ENCODE measurements around the gene SNRNP70.
"Not testable (repeated sequence)": the region's sequence is repeated elsewhere in the genome, so short reads cannot be mapped to it uniquely, and the experiment has no call there.

The SNRNP70 gene

DNA sequence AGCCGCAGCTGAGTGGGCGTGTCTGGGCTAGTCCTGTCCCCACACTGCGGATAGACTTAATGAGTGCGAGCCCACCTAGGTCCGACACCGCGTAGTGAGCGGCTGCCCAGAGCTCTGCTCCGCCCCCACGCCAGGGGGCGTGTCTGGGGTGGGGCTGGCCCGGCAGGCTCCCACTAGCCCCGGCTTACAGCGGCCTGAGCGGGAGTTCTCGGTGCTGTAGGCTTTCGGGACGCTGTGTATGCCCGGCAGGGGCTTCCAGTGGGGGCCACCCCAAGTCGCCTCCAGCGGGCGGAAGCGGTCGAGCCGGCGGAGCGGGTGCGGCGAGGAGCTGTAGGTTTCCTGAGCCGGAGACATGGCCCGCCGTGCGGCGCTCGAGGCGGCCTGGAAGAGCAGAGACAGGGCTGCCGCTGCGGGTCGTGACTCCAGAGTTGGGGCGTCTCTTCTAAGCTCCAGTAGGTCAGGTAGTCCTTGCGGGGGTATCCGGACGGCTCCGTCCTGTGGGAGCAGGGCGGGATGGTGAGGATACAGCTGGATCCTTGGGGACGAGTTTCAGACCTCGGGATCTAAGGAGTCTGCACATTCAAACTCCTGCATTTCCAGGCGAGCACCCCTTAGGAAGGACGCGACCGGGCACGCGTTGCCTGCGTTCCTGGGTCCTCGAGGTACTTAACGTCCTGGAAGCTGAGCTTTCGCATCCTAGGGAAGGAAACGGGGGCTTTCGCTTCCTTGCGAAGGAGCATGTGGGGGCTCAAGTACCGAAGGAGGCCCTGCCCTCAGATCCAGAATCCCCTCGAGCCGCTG, 28.9 kb upstream of the SNRNP70 start:
- DNase-seq (ENCODE audit: low read depth, low spot score), result no peak
- H3K9me3 ChIP-seq (ENCODE audit: low read depth, low read length), result no peaks in the 10 kb centered on the region
- no peaks in the 10 kb centered on the region for H3K36me3 ChIP-seq (ENCODE audit: insufficient read depth, low read length)
- H3K4me3 ChIP-seq, result peak overlapping the region; percentile 85
- H3K9ac ChIP-seq (ENCODE audit: insufficient read length), result peak overlapping the region; percentile 75
- no peak overlapping the region for H3K27ac ChIP-seq
- TF ChIP-seq FOXP2 (optimal IDR thresholded peaks at IDR 0.05; ENCODE audit: control extremely low read depth, extremely low read length, insufficient read depth) (no peak), POLR2AphosphoS5 (IDR thresholded peaks at IDR 0.05; ENCODE audit: borderline replicate concordance, low read depth, low read length) (peak; percentile 21; the same call in 1 of the 2 replicates), EZH2 (IDR thresholded peaks at IDR 0.05) (no peak)

DNA sequence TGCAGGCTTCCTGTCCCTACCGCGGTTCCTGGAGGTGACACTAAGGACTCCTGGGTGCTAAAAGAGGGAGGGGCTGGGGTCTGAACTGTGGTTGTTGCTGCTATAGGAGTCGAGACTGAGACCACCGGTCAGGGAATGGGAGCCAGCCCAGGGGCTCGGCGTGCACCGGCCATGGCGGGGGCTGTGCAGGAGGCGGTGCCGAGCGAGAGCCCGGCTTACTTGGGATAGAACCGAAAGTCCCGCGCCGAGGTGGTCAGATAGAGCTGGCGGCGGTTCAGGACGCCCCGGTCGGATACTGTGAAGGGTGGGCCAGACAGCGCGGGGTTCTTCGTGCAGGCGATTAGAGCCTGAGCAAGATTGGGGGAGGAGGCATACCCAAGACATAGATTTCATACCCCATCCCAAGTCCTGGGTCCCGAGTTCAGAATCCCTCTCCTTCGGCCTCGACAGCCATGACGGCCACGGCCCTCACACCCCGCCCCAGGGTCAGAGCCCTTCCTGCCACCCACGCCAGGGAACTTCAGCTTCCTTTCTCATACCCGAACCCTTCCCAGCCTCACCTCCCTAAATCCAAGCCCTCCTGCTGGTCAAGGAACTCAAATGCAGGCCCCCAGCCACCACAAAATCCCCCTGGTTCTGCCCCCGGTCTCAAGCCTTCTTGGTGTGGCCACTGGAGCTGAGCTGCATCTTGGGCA, 28.2 kb upstream of the SNRNP70 start:
- peak overlapping the region; percentile 85 for H3K4me3 ChIP-seq
- not testable (repeated sequence) for H3K36me3 ChIP-seq (ENCODE audit: insufficient read depth, low read length); H3K9ac ChIP-seq (ENCODE audit: insufficient read length); H3K9me3 ChIP-seq (ENCODE audit: low read depth, low read length); H3K27ac ChIP-seq; DNase-seq (ENCODE audit: low read depth, low spot score)

DNA sequence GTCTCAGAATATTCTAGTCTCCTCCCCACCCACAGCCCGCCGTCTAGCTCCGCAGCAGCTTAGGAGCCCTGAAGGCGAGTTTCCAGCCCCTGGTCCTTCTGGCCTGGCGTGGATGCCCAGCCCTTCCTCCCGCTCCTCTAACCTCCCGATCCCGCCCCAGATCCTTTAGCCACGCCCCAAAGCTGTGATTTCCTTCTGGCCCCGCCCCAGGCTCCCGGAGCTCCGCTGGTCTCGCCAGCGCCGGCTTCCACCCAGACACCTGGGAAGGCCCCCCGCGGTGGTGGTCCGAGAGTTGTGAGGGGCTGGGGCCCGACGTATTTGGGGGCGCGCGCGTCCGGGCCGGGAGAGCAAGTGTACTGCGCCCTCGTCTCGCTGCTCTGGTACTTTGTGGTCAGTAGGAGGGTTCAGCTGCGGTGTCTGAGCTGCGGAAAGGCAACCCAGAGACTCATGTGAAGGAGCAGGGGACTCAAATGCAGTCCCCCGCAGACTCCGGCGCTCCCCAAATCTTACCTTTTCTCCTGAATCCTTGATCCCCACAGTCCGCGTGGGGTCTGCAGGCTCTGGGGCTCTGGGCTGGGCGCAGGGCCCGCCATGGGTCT, 27.5 kb upstream of the SNRNP70 start, which contains the start of gene CGB7:
CGB7 (minus strand) TSS at position 114 of the 599 bp plus-strand sequence. CDS start 2,374 bp downstream, outside the sequence.
- no peak for TF ChIP-seq EZH2 (IDR thresholded peaks at IDR 0.05)
- H3K36me3 ChIP-seq (ENCODE audit: insufficient read depth, low read length), result no peaks in the 10 kb centered on the region
- no peak within 1 kb of the TSS for H3K27ac ChIP-seq
- H3K9ac ChIP-seq (ENCODE audit: insufficient read length), result no peak within 1 kb of the TSS
- H3K9me3 ChIP-seq (ENCODE audit: low read depth, low read length), result no peaks in the 10 kb centered on the region
- no peak for DNase-seq (ENCODE audit: low read depth, low spot score)
- H3K4me3 ChIP-seq, result peak within 1 kb of the TSS; percentile 85

DNA sequence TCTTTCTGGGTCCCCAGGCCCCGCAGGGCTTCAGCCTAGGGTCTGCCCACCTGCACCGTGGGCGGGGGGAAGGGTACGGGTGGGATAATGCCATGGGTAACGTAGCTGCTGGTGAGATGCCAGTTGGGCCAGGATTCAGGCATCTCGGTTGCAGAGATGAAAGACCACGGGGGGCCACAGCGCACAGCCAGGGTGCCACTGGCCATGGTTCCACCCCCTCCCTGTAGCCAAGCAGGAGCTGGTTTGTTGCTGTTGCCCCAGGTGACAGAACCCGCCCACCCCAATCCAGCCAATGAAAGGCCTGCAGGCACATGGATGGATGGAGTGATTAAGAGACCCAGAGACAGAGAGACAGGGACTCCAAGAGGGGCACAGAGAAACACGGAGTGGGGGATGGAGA, 26.7 kb upstream of the SNRNP70 start:
- DNase-seq (ENCODE audit: low read depth, low spot score), result no peak
- Histone ChIP-seq H3K4me3 (no peak overlapping the region), H3K9me3 (ENCODE audit: low read depth, low read length) (no peaks in the 10 kb centered on the region), H3K27ac (no peak overlapping the region), H3K36me3 (ENCODE audit: insufficient read depth, low read length) (no peaks in the 10 kb centered on the region), H3K9ac (ENCODE audit: insufficient read length) (no peak overlapping the region)
- TF ChIP-seq POLR2AphosphoS5 (IDR thresholded peaks at IDR 0.05; ENCODE audit: borderline replicate concordance, low read depth, low read length) (no peak), EZH2 (IDR thresholded peaks at IDR 0.05) (no peak), FOXP2 (optimal IDR thresholded peaks at IDR 0.05; ENCODE audit: control extremely low read depth, extremely low read length, insufficient read depth) (no peak)

DNA sequence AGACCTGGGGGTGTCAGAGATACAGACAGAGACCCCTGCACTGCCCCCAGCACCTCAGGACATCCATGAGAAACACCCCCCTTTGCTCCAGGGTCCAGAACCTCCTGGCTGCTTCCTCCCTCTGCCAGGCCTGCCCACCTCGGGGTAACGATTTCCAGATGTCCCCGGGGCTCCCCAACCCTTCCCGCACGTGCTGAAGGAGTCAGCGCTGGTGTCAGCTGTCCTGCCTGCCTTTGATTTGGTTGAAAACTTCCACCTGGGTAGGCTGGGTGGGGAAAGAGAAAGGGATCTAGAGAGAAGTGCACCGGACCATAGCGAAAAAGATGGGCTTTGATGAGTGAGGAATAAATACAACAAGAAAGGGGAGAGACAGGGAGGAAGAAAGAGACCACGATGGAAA, 26.2 kb upstream of the SNRNP70 start:
- no peak for TF ChIP-seq FOXP2 (optimal IDR thresholded peaks at IDR 0.05; ENCODE audit: control extremely low read depth, extremely low read length, insufficient read depth)
- TF ChIP-seq POLR2AphosphoS5 (IDR thresholded peaks at IDR 0.05; ENCODE audit: borderline replicate concordance, low read depth, low read length), result no peak
- no peak for TF ChIP-seq EZH2 (IDR thresholded peaks at IDR 0.05)
- no peak for DNase-seq (ENCODE audit: low read depth, low spot score)
- H3K36me3 ChIP-seq (ENCODE audit: insufficient read depth, low read length), result no peaks in the 10 kb centered on the region
- H3K4me3 ChIP-seq, result no peak overlapping the region
- no peaks in the 10 kb centered on the region for H3K9me3 ChIP-seq (ENCODE audit: low read depth, low read length)
- H3K27ac ChIP-seq, result no peak overlapping the region
- H3K9ac ChIP-seq (ENCODE audit: insufficient read length), result no peak overlapping the region

DNA sequence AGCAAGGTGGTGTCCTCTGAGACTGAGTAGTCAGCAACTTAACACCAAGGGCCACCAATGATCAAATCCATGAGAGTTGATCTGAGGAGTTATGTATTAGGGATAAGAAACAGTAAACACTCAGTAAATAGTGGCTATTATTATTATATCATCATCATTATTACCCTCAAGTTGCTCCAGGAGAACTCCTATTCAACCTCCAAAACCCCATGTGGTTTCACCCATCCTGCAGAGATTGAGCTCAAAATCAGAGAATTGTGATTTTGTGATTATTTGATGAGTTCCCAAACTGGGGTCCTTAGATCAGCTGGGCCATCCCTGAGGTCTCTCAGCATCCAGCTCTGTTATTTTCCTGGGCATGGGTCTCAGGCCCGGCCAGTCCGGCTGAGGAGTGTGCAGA, 24.3 kb upstream of the SNRNP70 start:
- Histone ChIP-seq H3K36me3 (ENCODE audit: insufficient read depth, low read length) (no peaks in the 10 kb centered on the region), H3K4me3 (no peak overlapping the region), H3K9ac (ENCODE audit: insufficient read length) (no peak overlapping the region), H3K27ac (no peak overlapping the region), H3K9me3 (ENCODE audit: low read depth, low read length) (no peaks in the 10 kb centered on the region)
- no peak for DNase-seq (ENCODE audit: low read depth, low spot score)
- no peak for TF ChIP-seq FOXP2 (optimal IDR thresholded peaks at IDR 0.05; ENCODE audit: control extremely low read depth, extremely low read length, insufficient read depth)
- no peak for TF ChIP-seq POLR2AphosphoS5 (IDR thresholded peaks at IDR 0.05; ENCODE audit: borderline replicate concordance, low read depth, low read length)

DNA sequence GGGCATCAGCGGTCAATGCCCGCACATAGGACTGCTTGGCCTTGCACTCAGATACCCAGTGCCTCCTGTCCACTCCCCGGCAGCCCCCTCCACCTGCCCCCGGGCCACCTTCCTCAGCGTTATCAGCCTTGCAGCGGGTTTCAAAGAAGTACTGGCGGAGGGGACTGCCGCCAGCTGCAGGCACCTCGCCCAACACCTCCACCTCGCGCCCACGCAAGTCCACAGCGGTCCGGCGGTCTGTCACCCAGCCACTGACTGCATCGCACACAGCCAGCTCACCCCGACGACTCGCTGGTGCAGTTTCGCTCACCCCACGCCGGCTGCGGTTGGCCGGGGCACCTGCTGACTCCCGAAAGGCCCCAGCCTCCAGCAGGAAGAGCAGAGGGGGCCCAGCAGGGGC, 23.8 kb upstream of the SNRNP70 start:
- no peak overlapping the region for H3K4me3 ChIP-seq
- DNase-seq (ENCODE audit: low read depth, low spot score), result no peak
- no peaks in the 10 kb centered on the region for H3K36me3 ChIP-seq (ENCODE audit: insufficient read depth, low read length)
- H3K9me3 ChIP-seq (ENCODE audit: low read depth, low read length), result no peaks in the 10 kb centered on the region
- TF ChIP-seq POLR2AphosphoS5 (IDR thresholded peaks at IDR 0.05; ENCODE audit: borderline replicate concordance, low read depth, low read length) (no peak), FOXP2 (optimal IDR thresholded peaks at IDR 0.05; ENCODE audit: control extremely low read depth, extremely low read length, insufficient read depth) (no peak), EZH2 (IDR thresholded peaks at IDR 0.05) (no peak)
- H3K9ac ChIP-seq (ENCODE audit: insufficient read length), result no peak overlapping the region
- no peak overlapping the region for H3K27ac ChIP-seq

DNA sequence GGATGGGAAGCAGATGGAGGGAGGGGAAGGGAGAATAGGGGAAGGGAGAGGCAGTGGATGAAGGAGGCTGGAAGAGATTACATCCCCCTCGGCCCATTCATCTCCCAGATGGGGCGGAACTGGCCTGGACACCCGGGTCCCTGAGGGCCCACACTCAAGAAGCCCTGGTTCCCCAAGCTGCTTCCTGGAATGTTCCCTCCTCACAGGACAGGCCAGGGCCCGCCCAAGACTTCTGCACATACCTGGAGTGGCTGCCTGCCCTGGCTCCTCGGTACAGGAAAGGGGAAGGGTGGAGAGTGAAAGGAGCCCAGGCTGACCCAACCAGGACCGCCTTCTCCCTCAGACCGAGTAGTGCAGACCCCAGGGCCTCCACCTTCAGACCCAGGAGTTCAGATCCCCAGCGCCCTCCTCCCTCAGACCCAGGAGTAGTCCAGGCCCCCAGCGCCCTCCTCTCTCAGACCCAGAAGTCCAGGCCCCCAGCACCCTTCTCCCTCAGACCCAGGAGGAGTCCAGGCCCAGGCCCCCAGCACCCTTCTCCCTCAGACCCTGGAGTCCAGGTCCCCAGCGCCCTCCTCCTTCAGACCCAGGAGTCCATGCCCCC, 21.1 kb upstream of the SNRNP70 start:
- TF ChIP-seq EZH2 (IDR thresholded peaks at IDR 0.05) (no peak), POLR2AphosphoS5 (IDR thresholded peaks at IDR 0.05; ENCODE audit: borderline replicate concordance, low read depth, low read length) (no peak), FOXP2 (optimal IDR thresholded peaks at IDR 0.05; ENCODE audit: control extremely low read depth, extremely low read length, insufficient read depth) (no peak)
- H3K9ac ChIP-seq (ENCODE audit: insufficient read length), result no peak overlapping the region
- H3K27ac ChIP-seq, result no peak overlapping the region
- H3K9me3 ChIP-seq (ENCODE audit: low read depth, low read length), result no peaks in the 10 kb centered on the region
- DNase-seq (ENCODE audit: low read depth, low spot score), result no peak
- H3K4me3 ChIP-seq, result peak overlapping the region; percentile 78
- no peaks in the 10 kb centered on the region for H3K36me3 ChIP-seq (ENCODE audit: insufficient read depth, low read length)
